Breast epithelium (tissue), 3 donors: ENCODE results near the gene CAV1.

Experiments used
- CTCF ChIP-seq, 3 donors: fragments of 450-650 bp; IDR thresholded peaks; one replicate each; pipeline ENCODE4 v1.5.1; 2016 to 2017; ENCODE audit warnings: antibody characterized with exemption in 3 of 3, mild to moderate bottlenecking in 3 of 3, moderate library complexity in 3 of 3
- POLR2A ChIP-seq: fragments of 450-650 bp; IDR thresholded peaks from one replicate; pipeline ENCODE4 v1.6.1; 2016; ENCODE audit warnings: antibody characterized with exemption, mild to moderate bottlenecking, moderate library complexity

- TF ChIP-seq POLR2A (no peak), CTCF (IDR thresholded peaks at IDR 0.05) (no peak)
Measured at GRCh38 chr7:116502201-116503096, 22.4 kb upstream of the CAV1 start.
